Right kidney (tissue), 1 donor: ENCODE results near the gene AFTPH.

Source experiments
- DNase-seq: peaks from one replicate; pipeline ENCODE4 v3.0.0-alpha.2; 2016

AFTPH gene

GRCh38 chr2:64612575-64613195 lies 88.6 kb downstream of the AFTPH start:
- no peak for DNase-seq

- DNase-seq: no peak
Measured at GRCh38 chr2:64613276-64613675, 89.1 kb downstream of the AFTPH start.

DNA sequence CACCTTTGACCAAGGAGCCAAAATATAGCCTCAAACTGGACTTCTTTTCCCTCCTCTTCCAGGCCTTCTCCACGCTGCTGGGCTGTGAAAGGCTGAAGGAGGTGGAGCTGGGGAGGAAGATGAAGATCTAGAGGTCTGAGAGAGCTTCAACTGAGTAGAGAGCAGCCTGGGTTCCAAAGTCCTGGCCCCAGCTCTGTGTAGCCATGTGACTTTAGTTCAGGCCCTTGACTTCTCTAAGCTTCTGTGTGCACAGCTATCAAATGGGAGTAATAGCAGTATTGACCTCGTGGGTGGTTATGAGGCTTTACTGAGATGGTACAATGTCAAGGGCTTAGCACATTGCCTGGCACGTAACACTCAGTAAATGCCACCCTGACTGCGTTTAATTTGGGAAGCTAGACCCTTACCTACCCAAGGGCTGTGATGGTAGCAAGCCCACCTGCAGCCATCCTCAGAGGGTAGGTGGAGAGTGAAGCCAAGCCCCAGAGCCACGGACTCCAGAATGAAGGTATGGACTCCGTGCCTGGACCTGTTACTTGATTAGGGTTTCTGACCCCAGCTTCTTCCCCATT lies 91.2 kb downstream of the AFTPH start:
- DNase-seq: no peak

GRCh38 chr2:64615844-64616536 lies 91.9 kb downstream of the AFTPH start:
- DNase-seq: no peak

- no peak for DNase-seq
Measured at GRCh38 chr2:64617631-64618151, 93.6 kb downstream of the AFTPH start.

GRCh38 chr2:64620661-64621060 lies 96.5 kb downstream of the AFTPH start:
- no peak for DNase-seq

GRCh38 chr2:64622443-64623241 lies 98.5 kb downstream of the AFTPH start:
- DNase-seq: no peak

- no peak for DNase-seq
Measured at GRCh38 chr2:64623242-64623850, 99.2 kb downstream of the AFTPH start.

GRCh38 chr2:64624108-64624610 lies 100.0 kb downstream of the AFTPH start:
- no peak for DNase-seq

DNA sequence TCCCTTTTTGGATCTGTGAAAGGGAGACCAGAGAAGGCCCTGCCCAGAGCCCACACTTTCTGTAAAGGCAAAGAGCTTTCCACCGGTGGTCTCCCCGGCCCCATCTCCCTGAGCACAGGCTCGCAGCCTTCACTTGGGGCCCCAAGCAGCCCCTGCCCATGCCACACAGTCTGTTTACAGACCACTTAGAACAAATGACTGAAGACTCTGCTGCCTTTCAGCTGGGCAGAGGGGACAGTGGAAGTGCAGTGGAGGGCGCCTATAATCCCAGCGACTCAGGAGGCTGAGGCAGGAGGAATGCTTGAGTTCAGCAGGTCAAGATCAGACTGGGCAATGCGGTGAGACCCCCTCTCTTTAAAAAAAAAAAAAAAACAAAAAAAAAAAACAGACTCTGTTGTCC lies 100.7 kb downstream of the AFTPH start:
- DNase-seq: no peak

- DNase-seq: no peak
Measured at GRCh38 chr2:64625299-64626145, 101.4 kb downstream of the AFTPH start.

DNA sequence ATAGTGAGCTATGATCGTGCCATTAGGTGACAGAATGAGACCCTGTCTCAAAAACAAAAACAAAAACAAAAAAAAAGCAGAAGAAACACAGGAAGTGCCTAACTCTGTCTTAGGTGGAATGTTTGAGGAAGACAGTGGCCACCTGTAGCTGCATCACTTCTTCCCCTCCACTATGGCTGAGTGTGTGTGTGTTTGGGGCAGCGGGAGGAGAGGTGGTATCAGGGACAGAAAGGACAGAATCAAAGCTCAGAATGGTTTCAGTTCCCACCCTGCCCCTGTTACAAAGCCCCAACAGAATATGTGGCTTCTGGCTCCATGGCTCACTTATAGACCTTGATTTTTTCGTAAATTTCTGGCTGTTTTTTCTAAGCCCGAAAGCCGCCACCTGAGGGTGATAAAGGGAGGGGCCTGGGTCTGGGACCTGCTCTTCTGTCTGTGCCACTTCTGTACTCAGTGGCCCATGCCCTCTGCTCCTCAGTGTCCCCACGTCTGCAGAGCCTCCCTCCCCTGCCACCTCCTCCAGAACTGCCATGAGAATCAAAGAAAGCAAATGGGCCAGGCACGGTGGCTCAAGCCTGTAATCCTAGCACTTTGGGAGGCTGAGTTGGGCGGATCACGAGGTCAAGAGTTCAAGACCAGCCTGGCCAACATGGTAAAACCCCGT lies 102.2 kb downstream of the AFTPH start:
- no peak for DNase-seq

DNA sequence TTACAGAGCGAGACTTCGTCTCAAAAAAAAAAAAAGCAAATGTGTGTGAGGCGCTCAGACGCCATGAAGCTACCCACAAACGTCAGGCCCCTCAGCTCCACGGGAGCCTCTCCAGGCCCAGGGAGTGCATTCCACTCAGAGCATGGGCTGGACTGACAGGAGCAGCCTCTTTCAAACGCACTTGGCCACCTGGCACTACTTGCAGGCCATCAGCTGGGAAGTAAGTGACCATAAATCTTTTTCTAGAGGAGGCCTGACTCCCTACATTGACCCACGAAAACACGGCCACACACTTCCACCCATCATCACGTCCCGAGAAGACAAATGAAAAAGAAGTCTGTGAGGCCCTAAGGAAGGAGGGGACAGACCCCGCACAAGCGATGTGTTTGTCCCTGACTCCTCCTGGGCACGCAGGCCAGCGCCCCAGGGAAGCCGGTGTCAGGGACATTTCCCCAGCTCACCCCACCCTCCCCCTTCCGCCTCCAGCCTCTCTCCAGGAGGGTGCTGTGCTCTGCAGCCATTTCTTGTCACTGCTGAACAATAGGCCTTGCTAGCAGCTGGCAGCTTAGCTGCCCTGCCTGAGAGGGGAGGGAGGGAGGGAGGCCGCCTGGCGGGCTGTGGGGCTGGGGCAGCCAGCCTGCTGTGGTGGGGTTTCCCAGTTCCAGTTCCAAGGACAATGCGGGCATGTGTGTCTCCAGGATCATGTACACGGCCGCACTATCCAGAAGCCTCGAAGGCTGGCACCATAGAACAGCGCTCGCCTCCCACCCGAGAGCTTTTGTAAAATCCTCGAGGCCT lies 103.0 kb downstream of the AFTPH start:
- peak; percentile 42 for DNase-seq

DNA sequence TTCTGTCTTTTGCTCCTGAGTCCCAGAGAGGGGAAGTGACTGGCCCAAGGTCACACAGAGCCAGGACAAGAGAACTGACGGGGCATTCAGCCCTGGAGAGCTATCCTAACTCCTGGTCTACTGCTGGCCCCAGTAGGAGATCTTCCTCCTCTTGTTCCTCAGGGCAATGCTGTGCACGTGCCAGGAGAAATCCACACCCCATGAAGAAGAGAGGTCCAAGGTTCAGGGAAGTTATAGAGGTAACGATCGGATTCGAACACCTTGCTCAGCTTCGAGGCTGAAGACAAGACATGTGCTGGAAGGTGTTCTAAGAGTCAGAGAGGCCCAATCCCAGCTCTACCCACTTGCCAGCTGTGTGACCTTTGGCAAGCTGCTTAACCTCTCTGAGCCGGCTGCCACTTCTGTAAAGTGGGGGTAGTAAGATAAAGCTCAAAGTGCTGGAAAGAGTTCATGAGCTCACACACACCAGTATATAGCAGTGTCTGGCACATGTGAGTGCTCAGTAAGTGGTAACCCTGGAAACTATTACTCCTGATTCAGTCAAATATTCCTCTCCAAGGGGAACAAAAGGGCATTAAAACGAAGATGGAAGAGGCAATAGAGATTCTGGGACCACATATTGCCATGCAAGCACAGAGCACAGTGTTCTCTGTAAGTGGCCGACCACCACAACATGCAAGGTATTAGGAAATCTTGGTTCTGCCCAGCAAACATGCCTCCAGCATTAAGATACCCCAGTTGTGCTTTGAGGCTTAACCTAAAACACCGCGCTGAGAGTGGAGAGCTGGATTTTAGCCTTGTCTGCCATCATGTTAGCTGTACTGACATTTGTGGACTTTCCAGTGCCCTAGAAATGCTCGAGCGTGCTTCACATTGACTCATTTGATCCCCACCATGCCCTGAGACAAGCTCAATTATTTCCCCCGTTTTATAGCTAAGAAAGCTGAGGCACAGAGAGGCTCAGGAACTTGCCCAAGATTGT lies 104.0 kb downstream of the AFTPH start:
- DNase-seq: no peak

DNA sequence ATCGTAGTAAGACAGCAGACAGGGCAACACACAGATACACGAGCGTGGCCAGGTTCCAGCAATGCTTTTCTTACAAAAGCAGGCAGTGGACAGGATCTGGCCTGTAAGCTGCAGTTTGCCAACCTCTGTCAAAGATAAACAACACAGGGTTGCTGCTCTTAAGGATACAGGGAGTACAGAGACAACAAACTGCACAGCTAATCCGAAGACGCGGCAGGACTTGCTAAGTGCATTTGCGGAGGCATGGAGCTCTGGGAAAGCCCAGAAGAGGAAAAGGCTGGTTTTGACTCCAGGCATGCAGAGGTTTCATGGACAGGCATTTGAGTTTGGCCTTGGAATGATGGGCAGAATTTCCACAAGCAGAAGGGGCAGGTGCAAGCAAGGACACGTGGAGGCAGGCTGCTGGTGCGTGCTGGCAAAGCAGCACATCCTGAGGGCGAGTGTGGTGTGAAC lies 105.2 kb downstream of the AFTPH start:
- DNase-seq: no peak

DNA sequence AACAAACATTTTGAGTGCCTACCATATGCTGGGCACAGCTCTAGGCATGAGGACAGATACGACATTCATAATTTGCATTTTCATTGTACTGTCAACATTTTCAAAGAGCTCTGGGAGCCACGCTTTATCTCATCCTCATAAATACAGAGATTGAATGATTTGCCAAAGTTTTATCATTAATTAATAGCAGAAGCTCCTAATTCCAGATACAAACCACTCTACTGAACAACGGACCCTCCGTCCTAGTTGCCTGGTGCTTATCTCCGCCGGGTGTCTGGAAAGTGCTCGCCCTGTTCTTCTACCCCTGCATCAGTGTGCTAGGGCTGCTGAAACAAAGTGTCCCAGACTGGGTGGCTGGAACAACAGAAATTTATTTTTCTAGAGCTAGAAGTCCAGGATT lies 105.7 kb downstream of the AFTPH start:
- no peak for DNase-seq

GRCh38 chr2:64630752-64631151 lies 106.6 kb downstream of the AFTPH start:
- no peak for DNase-seq

DNA sequence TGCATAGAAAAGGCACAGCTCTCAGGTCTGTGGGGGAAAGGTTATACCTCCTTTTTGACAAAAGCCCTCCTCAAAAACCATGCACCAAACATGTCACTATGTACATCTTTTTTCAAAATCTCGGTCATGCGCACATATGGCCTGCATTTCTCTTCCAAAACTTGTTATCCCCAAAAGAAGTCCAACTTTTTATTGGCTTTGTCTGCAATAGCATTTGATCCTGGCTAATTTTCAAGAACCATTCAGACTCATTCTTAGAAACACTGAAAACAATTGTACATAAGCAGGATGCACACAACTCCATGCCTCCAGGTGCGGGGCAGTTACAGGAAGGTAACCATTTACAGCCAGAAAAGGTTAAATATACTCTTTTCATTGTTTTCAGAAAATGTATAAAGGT lies 107.6 kb downstream of the AFTPH start:
- DNase-seq: no peak
